Neutrophil (primary cell): ENCODE measurements around the gene ARHGEF4.

Source experiments
- H3K27ac ChIP-seq: fragments of 200-600 bp; sonication (generic); 2 replicates; pipeline ENCODE4 v1.5.1; 2016; ENCODE audit warnings: mild to moderate bottlenecking, moderate library complexity
- H3K27me3 ChIP-seq: fragments of 200-600 bp; sonication (generic); 2 replicates; pipeline ENCODE4 v1.6.0; 2016; ENCODE audit warnings: mild to moderate bottlenecking
- H3K36me3 ChIP-seq: fragments of 200-600 bp; sonication (generic); 2 replicates; pipeline ENCODE4 v1.5.1; 2017
- H3K4me1 ChIP-seq, 2 experiments: fragments of 200-600 bp in 1 of 2; sonication (generic) in 1 of 2; 1 replicate in 1 of 2; 2 replicates in 1 of 2; pipeline versions ENCODE4 v1.5.1 to v1.6.1; 2013 to 2016; ENCODE audit warnings: low read depth in 1 of 2, low read length in 1 of 2, mild to moderate bottlenecking in 1 of 2, moderate library complexity in 1 of 2; ENCODE audit not compliant: control insufficient read depth in 1 of 2, insufficient read depth in 1 of 2
- H3K4me3 ChIP-seq, 2 experiments: fragments of 200-600 bp in 1 of 2; sonication (generic) in 1 of 2; 1 replicate in 1 of 2; 2 replicates in 1 of 2; pipeline ENCODE4 v1.5.1; 2013 to 2016; ENCODE audit warnings: low read depth in 1 of 2, low read length in 1 of 2, mild to moderate bottlenecking in 1 of 2, moderate library complexity in 1 of 2
- H3K9me3 ChIP-seq: fragments of 200-600 bp; sonication (generic); 2 replicates; pipeline ENCODE4 v1.5.1; 2016
- CTCF ChIP-seq: fragments of 200-600 bp; sonication (generic); IDR thresholded peaks from 2 replicates; pipeline ENCODE4 v1.5.1; 2016; ENCODE audit warnings: antibody characterized with exemption

Gene ARHGEF4

GRCh38 chr2:131006561-131006960, 169.8 kb downstream of the ARHGEF4 start:
- Histone ChIP-seq H3K27ac (no peak overlapping the region), H3K27me3 (peaks cover 63% of the 10 kb centered on the region), H3K36me3 (no peaks in the 10 kb centered on the region), H3K4me3 (no peak overlapping the region), H3K4me1 (no peaks in the 10 kb centered on the region), H3K9me3 (no peaks in the 10 kb centered on the region)
- TF ChIP-seq CTCF: no peak

GRCh38 chr2:131008967-131009366, 172.3 kb downstream of the ARHGEF4 start:
- Histone ChIP-seq H3K4me3 (no peak overlapping the region), H3K36me3 (no peaks in the 10 kb centered on the region), H3K27ac (no peak overlapping the region), H3K9me3 (no peaks in the 10 kb centered on the region), H3K27me3 (peaks cover 74% of the 10 kb centered on the region), H3K4me1 (no peaks in the 10 kb centered on the region)
- TF ChIP-seq CTCF: no peak

GRCh38 chr2:131009713-131010475, 173.2 kb downstream of the ARHGEF4 start:
- Histone ChIP-seq H3K4me1 (no peaks in the 10 kb centered on the region), H3K27ac (no peak overlapping the region), H3K4me3 (no peak overlapping the region), H3K27me3 (peaks cover 70% of the 10 kb centered on the region), H3K36me3 (no peaks in the 10 kb centered on the region), H3K9me3 (no peaks in the 10 kb centered on the region)
- TF ChIP-seq CTCF: no peak

- Histone ChIP-seq H3K4me3 (no peak overlapping the region), H3K27me3 (peaks cover 67% of the 10 kb centered on the region), H3K27ac (no peak overlapping the region), H3K36me3 (no peaks in the 10 kb centered on the region), H3K9me3 (no peaks in the 10 kb centered on the region), H3K4me1 (no peaks in the 10 kb centered on the region)
- no peak for TF ChIP-seq CTCF
These were observed 173.9 kb downstream of the ARHGEF4 start for GRCh38 chr2:131010566-131010965.

GRCh38 chr2:131011486-131011885, 174.8 kb downstream of the ARHGEF4 start:
- Histone ChIP-seq H3K9me3 (no peaks in the 10 kb centered on the region), H3K4me1 (no peaks in the 10 kb centered on the region), H3K36me3 (no peaks in the 10 kb centered on the region), H3K27ac (no peak overlapping the region), H3K27me3 (peaks cover 65% of the 10 kb centered on the region), H3K4me3 (no peak overlapping the region)
- TF ChIP-seq CTCF: no peak
